NCI-H1092 (cell line): ENCODE measurements around the gene TRMT1.

Source experiments
- DNase-seq: peaks from one replicate; lab custom pipeline; 2025; lab: John Stamatoyannopoulos, UW

The TRMT1 gene

DNA sequence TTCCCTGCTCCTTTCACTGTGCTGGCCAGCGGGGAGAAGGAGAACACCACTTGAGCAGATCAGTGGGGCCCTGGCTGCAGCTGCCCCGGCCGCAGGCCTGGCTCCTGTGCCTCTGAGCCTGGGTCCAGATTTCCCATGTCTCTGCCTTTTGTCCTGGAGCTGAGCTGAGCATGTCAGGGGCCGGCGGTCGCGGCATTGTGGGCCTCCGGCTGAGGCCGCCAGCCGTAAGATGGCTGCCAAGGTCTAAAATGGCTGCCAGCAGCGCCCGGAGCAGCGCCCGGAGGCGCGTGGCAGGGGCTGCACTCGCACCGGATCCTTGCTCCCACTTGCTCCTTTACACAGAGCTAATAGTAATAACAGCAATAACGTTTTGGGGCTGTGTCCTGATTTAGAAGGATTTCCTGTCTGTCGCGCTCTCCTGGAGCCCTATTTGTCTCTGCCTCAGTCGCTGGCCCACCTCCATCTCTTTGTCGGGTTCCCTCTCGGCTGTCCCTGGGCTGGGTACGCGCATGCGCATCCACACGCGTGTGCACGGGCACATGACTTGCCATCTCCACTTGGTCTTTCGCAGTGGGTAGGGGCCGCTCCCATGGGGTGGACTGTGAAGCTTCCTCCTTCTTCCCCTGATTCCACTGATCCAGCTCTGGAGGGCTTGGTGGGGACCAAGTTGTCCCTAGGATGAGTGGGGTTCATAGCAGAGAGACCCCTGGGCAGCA, 46.0 kb downstream of the TRMT1 start:
- DNase-seq, result no peak

DNA sequence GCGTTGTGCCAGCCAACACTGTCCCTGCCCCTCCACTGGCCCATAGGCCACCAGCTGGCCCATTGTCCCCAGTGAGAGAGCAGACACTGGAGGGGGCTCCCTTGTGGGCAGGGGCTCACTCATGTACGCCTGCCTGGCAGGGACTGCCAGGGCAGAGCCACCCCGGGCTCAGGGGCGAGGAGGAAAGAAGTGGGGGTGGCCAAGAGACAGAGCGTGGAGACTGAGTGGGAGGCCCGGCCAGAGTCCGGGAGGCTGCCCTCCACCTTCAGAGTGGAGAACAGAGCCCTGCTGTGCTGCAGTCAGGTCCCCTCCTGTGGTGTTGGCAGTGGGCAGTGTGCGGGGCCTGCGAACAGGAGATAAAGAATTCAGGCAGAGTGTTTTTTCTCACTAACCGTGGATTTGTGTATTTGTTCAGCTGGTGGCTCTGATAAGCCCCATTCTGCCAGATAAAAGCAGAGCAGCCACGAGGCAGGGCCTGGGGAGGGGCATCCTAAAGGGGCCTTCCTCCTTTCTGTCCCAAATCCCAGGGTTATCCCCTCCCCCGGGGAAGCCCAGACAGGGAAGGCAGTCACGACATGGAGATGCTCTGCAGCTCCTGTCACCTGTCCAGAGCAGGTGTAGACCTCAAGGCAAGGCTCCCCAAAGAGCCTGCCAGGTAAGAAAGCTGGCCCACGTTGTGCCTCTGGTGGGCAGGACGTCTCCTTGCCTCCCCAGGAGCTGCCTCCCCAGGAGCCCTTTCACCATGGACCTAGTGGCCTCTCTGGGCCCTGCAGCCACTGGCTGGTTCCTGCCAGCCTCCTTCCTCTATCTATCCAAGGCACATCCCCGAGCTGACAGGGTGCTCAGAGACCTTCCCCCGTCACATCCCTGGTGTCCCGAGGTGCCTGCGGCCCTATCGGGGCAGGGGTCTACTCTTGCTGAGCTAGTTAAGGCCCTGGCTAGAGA, 46.9 kb downstream of the TRMT1 start:
- peak; percentile 35 for DNase-seq

GRCh38 chr19:13068085-13068846, 48.3 kb downstream of the TRMT1 start:
- DNase-seq, result no peak

DNA sequence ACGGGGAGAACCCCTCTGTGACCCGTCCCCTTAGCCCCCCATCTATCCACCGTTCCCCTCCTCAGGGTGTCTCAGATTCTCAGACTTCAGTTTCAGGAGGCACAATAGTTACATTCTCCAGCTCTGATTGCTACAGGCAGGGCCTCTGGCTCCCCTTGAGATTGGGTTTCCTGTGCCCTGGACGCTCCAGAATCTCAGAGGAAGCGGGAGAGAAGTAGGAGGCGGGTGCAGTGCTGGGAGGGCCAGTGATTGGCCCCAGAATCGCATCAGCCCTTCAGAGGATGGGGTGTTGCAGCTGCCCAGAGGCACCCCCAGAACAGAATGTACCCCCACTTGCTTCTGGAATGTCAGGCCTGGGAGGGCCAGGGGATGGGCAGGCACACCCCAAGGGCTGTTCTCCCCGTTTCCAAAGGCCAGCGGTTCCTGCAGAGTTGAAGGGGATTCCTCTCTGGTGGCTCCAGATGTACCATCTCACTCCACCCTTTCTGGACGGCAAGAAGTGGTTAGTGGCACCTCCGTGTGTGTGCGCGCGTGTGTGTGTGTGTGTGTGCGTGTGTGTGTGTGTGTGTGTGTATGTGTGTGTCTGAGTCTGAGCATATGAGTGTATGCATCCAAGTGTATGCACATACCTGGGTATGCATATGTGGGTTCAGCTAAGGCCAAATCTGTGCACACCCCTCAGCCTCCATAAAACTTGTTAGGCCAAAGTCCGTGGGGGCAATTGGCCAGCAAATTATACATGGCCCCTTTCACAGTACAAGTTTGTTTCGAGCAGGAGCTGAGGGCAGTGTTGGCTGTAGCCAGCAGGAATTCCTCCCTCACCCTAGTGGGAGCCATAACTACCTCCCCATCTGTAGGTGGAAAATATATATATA, 49.4 kb downstream of the TRMT1 start:
- DNase-seq, result no peak

DNA sequence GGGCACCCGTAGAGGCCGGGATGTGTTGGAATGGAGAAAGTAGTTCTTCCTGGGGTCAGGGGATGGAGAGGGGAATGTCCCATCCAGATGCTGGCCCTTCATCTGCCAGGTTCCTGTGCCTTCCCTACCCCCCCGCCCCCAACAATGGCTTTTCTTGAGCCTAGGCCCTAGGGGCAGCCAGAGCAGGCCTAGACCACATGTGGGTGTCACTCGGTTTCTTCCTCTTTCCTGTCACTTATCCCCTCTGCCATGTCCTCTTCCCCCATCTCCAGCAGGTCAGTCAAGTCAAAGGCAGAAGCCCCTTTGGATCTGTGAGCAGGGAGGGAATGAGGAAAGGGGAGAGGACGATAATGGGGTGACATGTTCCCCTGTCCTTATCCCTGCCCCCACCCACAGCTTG, 50.3 kb downstream of the TRMT1 start:
- DNase-seq, result no peak

- no peak for DNase-seq
Measured at GRCh38 chr19:13064092-13064489, 52.4 kb downstream of the TRMT1 start.

- no peak for DNase-seq
Measured at GRCh38 chr19:13063461-13064091, 53.0 kb downstream of the TRMT1 start.

- DNase-seq, result no peak
Measured at GRCh38 chr19:13062317-13062716, 54.2 kb downstream of the TRMT1 start.

GRCh38 chr19:13060964-13061927, 55.3 kb downstream of the TRMT1 start:
- DNase-seq, result peak; percentile 81

DNA sequence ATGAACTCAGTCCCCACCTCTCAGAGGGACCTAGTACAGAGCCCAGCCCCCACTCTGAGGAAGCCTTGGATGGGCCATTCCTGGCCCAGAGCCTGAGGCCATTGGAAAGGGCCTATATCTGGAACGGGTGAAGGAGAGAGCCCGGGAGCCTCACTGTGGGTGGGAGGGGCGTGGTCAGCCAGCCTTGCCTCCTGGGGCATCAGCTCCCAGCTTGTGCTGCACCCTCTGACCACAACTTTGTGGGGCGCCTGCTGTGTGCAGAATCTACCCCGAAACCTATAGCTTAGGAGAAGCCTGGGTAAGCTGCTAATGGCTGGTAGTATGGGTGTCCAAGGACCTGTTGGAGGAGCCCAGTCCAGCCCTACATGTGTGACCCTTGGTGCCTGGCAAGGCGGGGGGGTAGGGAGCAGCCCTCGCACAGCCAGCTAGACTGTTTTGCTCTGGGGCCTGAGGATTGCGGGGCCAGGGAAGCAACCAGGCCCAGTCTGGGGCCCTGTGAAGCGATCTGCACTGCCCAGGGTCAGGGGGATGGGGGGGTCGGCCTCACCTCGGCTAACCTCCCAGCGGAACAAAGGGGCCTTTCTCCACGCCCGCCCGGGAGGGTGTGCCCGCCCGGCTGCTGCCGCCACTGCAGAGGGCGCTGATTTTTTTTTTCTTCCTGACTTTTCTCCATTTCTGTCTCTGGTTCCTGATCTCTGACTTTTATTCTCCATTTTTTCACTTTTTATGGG, 56.1 kb downstream of the TRMT1 start:
- DNase-seq, result no peak

GRCh38 chr19:13058951-13059660, 57.4 kb downstream of the TRMT1 start:
- DNase-seq, result no peak

GRCh38 chr19:13057744-13058143, 58.8 kb downstream of the TRMT1 start:
- no peak for DNase-seq

DNA sequence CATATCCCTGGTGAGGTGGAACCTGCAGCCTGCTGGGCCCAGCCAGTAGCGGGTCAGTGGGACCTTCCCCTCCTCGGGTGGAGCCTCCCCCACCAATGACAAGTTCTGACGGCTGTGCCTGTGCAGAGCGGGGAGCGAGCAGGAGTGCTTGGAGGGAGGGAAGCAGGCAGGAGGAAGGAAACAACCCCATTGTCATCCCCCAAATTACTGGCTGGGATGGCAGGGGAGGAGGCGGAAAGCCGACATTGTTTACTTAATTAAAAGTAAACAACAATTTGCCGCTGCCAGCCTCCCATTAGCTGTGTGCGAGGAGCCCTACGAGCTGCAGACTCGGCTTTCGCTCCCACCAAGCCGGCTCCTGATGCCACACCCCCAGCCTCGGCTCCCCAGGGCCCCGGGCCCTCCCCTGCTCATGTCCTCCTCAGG, 59.4 kb downstream of the TRMT1 start:
- peak; percentile 40 for DNase-seq

DNA sequence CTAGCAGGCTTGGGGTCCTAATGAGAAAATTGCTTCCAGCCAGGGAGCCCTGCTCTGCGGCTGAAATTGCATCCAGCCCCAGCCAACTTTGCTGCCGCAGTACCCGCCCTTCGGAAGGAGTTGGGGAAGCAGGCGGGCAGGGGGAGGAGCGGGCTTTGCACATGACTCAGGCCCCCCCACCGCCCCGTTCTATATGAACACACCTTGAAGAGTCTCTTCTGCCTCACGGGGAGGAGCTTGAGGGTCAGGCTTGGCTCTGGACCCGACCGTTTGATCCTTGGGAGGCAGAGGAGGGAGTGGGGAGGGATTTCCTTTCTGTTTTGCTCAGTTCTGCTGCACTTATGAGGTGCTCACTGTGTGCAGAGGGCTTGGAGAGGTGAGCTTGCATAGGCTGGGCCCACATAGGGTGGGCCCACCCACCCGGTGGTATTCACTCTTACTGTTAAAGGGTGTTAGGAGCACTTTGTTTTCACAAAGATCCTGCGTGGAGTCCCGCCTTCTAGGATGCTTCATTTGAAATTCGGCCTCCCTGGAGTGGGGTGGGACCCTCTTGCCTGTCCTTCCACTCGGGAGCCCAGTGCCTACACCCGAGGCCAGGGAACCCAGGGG, 60.4 kb downstream of the TRMT1 start:
- DNase-seq, result no peak

DNA sequence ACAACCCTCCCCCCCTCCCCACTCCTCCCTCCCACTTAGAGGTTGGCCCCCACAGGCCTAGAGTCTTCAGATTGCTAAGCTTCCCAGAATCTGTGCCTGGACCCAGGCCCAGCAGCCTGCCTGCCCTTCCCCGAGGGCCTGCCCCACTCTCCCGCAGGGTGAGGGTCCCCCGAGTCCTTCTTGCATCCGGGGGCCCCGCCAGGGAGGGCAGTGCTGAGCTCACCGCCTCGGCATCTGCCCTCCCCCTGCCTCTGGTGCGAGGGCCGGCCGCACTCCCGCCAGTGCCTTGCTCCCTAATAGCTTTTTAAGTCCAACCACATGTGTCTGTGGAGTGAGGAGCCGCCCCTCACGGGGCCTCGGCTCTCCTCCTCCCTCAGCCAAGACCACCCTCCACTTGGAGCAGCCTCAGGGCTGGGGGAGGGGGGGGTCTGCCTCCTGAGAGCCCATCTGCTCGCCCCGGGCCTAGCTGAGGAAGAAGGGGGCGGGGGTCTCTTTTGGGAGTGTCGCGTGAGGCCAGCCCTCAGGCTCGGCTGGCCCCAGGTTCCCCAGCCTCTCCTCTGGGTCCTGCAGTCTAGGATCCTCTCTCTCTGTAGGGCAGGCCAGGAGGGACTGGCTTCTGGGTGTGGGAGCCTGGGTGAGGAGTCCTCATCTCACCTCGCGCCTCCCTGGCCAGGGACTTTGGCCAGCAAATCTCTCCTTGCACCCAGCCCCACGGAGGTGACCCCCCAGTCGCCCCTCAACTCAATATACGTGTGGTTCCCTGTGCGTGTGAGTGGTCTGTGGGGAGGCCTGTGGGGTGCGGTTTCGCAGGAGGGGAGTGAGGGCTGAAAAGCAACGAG, 61.1 kb downstream of the TRMT1 start:
- DNase-seq, result no peak
